ENCODE results near the gene MRM3.

GRCh38 chr17:746783-747629 lies 35.1 kb upstream of the MRM3 start:
- TF ChIP-seq POLR2A (IDR thresholded peaks at IDR 0.05), result no peak
- TF ChIP-seq CTCF (IDR thresholded peaks at IDR 0.05), result no peak
